Middle frontal gyrus (tissue), 1 donor: ENCODE measurements around the gene SLC44A4.
"Not testable (repeated sequence)": the region's sequence is repeated elsewhere in the genome, so short reads cannot be mapped to it uniquely, and the experiment has no call there.

Experiments
- DNase-seq: peaks from one replicate; pipeline ENCODE4 v3.0.0-alpha.2; 2015; ENCODE audit warnings: low spot score; ENCODE audit errors: extremely low spot score

The SLC44A4 gene

DNA sequence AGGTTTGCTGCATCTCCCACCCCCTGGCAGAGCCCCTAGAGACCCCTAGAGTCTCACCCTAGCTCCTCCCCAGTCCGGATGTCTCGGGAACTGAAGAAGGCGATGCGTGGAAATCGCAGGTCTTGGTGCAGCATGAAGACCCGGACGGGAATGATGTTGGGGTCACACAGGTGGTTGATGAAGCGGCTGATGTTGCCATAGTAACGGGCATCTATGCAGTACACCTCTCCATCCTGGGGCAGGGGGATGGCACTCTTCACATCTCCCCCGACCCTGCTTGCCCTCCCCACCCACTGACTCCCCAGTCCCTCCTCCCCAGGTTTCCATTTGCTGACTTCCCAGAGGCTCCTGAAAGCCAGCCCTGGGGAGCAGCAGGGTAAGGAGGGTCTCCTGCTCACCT lies 1.8 kb upstream of the SLC44A4 start:
- no peak for DNase-seq

DNA sequence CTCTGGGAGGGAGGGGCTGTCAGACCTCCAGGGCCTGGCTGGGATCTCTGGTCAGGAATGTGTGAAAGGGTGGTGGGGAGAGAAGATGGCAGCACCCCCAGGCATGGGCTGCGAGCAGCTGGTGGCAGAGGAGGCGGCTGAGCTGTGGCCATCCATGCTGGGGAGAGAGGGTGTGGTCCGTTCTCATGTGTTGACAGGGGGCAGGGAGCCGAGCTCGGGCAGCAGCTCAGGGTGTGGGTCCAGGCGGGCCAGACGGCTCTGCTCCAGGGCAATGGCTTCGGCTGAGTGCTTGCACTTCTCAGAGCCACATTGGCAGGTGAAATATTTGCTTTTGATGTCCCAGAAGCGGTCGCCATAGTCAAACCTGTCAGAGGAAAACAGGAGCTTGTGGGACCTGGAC lies 1.1 kb upstream of the SLC44A4 start:
- no peak for DNase-seq

DNA sequence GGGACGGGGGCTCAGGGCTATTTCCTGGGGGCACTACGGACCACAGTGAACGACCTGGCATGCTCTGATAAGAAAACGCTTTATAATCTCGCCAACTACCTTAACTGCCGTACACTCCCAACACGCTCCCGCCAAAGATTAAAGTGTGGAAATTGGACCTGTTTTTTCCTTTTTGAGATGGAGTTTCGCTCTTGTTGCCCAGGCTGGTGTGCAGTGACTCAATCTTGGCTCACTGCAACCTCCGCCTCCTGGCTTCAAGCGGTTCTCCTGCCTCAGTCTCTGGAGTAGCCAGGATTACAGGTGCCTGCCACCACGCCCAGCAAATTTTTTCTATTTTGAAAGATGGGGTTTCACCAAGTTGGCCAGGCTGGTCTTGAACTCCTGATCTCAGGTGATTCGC lies 346 bp upstream of the SLC44A4 start:
- DNase-seq: no peak

DNA sequence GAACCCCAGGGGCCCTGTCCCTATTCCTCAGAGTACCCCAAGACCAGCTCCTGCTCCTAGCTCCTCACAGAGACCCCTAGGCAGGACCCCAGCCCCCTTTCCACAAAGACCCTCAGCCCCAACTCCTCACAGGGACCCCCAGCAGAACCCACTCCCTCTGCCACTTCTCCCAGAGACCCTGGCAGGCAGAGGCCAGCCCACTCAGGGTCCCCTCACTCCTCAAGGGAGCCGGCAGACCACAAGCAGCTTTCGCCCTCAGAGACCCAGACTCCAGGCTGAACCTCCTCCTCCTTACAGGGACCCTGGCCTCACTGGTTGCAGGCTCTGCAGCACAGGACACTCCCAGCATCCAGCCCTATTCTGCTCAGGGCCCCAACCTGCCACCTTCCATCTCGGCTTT lies 575 bp downstream of the SLC44A4 start:
- DNase-seq: no peak

DNA sequence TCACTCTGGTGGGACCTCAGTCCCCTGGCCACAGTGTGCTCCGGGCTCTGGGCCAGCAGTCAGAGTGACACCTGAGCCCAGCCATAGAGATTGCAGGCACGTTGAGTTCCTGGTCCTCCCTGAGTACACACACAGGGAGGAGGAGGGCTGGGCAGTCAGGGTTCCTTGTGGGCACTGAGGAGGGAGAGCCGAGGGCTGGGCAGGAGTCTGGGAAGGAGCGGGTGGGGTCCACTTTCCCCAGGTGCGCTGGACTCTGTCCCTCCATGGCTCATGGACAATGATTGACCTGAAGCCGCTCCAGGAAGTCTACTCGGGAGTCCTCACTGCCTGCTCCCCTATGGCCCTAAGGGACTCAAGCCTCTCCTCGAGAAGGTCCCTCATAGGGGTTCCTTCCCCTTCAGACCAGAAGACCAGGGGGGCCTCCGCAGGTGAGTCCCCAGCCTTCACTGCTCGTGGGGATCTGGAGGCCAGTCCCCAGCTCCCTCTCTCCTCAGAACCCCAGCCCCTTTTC lies 1.1 kb downstream of the SLC44A4 start:
- DNase-seq: no peak

DNA sequence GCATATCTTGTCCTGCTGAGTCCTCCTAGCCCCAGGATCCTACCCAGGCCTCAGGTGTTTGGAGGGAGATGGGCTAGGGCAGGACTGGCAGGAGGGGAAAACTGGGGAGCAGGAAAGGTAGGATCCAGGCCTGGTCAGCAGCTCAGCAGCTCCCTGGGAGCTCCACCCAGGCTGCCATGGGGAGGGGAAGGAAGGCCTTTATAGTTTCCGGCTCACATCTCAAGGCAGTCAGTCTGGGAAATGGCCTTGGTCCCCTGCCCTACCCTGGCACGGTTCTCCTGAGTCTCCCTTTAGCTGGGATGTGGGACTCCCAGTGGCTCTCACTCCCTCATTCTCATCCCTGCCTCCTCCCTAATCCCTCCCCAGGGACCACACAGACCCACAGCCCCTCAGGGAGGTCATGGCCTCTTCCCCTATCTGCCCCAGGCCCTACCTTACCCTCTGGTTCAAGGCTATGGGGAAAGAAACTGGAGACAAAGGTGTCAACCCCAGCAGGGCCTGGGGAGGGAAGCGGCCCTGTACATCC lies 1.6 kb downstream of the SLC44A4 start:
- no peak for DNase-seq

DNA sequence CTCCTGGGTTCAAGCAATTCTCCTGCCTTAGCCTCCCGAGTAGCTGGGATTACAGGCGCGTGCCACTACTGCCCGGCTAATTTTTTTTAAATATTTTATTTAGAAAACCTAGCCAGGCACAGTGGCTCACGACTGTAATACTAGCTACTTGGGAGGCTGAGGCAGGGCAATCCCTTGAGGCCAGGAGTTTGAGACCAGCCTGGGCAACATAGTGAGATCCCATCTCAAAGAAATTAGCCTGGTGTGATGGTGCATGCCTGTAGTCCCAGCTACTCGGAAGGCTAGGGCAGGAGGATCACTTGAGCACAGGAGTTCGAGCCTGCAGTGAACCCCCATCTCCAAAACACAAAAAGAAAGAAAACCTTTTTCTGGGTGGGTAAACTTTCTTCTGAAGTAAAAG lies 2.4 kb downstream of the SLC44A4 start:
- DNase-seq: no peak

DNA sequence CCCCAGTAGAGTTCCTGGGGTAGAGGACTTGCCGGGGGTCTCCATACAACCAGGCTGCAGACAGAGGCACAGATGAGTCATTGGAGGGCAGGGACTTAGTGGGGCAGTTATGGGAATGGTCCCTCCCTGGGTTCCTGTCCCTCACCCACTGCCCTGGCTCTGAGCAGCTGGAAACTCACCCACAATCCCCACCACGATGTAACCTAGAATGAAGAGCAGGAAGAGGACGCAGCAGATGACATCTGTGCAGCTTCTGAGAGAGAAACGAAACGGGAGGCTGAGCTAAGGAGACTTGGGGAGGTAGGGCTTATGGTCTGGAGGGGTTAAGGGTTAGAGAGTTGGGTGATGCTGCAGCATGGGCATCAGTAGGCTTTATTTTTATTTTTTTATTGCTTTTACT lies 2.9 kb downstream of the SLC44A4 start:
- DNase-seq: no peak

DNA sequence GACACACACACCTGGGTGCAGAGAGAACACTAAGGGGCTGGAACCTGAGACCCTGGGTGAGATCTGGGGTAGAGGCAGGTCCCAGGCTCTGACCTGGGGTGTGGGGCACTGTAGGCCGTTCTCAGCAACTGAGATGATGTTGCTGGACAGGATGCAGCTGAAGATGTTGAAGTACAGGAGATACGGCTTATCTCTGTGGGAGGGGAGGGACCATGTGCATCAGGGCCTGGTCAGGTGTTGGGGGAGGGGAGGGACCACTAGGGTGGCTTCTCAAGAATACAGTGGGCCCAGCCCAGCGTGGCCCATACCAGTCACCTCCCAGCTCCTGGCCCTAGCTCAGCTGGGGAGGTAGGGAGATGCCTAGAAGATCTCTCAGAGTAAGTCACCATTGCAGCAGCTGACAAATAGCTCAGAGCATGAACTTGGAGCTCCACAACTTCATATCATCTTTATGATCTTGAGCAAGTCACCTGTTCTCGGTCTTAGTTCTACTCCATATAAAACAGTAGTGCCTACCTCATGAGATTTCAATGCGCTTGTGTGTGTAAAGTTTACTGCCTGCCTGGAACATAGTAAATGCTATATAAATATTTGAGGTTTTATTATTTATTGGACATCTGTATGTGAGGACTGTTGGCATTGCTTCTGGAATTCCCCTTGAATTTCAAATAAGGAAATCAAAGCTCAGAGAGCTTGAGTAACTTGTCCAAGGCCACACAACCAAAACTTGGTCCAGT lies 3.8 kb downstream of the SLC44A4 start:
- DNase-seq: no peak

DNA sequence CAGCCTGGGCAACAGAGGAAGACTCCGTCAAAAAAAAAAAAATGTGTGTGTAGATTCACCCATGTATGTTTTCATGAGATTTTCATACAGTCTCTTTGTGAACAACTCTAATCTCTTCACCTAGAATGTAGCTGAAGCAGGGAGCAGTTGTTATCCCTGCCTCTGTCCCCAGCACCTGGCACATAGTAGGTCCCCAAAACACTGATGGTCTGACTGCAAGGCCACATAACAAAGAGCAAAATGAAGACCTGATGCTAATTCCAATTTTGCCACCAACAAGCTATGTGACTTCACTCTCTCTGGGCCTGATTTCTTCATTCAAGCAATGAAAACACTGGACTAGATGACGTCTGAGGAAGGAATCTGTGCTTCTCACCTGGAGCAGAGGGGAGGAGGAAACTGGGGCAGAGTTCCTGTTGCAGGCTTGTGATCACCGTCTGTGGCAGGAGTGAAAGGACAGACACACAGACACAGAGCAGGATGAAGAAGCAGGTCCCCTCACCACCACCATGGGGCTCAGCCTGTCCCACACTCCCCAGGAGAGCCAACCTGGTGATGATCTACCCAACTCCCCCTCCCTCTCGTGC lies 4.6 kb downstream of the SLC44A4 start:
- DNase-seq: no peak

DNA sequence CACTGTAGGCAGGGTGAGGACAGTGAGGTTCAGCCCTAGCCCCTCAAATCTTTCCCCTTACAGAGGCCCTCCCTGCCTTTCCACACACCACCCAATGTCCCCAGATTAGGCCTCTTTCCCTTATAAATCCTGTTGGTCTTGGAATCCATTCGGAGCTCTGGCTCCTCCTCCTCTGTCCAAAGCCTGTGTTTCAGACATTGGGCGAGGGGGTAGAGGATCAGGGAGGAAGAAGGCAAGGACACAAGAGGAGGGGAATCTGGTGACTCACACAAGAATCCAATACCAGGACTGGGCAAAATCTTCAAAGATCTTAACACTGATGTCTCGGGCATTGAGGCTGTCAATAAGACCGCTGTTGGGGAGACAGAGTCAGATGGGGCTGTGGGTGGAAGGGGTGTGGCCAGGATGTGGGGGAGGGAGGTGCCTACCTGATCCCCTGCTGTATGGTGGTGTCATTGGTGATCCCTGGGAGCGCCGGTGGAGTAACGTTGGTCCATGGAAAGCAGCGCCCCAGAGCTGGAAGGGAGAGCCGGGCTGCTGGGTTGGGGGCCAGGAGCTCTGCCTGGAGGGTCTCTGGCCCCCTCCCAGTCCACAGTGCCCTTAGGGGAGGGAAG lies 7.6 kb downstream of the SLC44A4 start:
- DNase-seq: no peak

DNA sequence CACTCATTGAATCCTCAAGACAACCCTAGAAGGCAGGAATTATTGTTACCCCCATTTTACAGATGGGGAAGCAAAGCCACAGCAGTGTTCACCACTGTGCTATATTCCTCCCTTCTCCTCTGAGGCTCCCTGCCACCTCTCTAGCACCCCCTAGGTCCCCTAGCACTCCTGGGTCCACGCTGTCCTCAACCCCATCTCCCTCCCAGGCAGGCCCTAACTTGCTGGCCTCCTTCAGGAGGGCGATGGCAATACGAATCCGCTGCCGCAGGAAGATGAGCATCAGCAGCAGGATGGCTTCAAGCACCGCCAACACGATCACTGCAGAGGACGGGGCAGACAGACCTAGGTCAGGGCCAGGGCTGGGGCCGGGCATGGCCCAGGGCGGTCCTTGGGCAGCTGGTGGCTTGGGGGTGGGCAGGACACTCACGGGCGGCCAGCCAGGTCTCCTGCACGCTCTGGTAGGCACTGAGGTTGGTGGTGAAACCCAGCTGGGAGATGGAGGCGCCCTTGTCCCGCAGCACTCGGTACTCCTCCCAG lies 8.3 kb downstream of the SLC44A4 start:
- no peak for DNase-seq

DNA sequence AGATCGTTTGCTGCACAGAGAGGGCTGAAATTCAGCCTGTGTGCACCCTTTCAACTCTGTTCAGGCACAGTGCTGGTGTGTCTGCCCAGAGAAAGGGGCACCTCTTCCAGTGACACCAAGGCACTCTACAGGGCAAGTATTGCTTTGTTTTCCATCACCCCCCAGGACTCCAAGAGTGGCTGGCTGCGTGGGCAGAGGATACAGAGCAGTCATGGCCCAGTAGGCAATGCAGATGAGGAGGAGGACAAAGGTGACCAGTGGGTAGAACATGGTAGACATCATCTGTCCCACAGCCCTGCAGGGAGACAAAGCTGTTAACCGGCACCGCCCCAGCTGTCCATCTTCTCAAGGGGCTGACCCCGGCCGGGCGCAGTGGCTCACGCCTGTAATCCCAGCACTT lies 9.5 kb downstream of the SLC44A4 start:
- DNase-seq: no peak

DNA sequence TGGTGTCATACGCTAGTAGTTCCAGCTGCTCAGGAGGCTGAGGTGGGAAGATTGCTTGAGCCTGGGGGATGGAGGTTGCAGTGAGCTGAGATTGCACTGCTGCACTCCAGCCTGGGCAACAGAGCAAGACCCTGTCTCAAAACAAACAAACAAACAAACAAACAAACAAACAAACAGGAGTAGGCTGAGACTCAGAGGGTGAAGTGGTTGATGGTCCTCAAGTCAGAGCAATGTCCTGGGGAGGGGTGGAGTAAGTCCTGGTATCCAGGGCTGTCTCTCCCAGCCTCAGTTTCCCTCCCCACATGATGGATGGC lies 10.2 kb downstream of the SLC44A4 start:
- not testable (repeated sequence) for DNase-seq

DNA sequence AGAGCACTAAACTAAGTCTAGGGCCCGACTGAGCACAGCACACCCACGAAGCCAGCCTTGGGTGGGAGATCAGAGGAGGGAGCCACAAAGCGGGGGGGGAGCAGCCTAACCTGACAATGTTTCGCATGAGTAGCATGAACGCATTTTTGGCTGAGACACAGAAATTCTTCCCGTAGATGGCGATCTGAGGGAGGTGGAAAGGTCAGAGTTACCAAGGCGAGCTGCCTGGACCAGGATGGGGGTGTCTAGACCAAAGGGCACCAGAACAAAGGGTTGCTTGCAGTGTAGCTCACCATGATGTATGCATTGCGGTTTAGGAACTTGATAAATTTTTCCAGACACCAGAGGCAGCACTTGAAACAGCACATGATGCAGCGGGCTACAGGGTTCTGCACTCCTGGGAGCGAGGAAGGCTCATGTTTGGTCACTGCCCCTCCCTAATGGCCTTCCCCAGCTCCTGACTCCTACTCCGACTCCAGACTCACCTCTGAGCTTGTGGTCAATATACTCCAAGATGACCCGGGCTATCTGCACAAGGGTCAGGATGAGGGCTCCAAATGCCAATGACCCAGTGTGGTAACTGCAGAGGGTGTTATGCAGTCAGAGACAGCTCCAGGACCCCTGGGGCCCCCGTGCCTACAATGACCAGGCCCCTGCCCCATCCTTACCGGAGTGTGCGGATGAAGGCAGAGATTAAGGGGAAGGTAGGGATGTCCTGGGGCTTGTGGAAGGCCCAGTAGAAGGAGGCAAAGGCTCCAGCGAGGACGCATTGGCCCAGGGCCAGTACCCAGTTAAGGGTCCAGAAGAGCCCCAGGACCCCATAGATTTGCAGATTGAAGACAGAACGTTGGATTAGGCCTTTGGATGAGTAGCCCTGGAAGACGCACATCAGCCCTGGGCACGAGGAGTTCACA lies 13.3 kb downstream of the SLC44A4 start:
- DNase-seq: no peak

DNA sequence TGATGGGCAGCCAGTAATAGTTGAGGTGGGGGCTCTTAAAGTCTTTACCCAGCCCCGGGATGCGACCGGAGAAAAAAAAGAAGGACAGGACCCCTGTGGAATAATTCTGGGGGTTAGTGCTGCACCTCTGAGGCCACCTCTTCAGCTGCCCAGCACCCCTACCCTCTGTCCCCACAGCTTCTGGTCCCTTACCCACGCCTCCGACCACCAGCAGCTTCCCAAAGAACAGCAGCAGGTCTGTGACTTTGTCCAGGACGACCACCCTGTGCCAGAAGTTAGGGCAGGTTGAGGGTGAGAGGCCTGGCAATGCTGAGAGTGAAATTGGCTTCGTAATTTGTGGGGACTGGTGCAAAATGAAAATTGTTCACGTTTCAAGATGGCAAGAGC lies 14.0 kb downstream of the SLC44A4 start:
- no peak for DNase-seq

DNA sequence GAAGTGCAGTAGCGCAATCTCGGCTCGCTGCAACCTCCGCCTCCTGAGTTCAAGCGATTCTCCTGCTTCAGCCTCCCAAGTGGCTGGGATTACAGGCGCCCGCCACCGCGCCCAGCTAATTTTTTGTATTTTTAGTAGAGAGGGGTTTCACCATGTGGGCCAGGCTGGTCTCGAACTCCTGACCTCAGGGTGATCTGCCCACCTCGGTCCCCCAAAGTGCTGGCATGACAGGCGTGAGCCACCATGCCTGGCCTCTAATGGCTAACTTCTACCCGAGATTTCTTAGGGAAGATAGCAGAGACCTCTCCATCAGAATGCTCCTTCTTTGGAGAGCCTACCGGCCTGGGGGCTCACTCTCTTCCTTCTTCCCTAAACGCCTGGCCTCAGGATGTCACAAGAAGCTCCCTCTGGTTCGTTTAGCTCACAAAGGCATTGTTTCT lies 14.7 kb downstream of the SLC44A4 start:
- DNase-seq: not testable (repeated sequence)

DNA sequence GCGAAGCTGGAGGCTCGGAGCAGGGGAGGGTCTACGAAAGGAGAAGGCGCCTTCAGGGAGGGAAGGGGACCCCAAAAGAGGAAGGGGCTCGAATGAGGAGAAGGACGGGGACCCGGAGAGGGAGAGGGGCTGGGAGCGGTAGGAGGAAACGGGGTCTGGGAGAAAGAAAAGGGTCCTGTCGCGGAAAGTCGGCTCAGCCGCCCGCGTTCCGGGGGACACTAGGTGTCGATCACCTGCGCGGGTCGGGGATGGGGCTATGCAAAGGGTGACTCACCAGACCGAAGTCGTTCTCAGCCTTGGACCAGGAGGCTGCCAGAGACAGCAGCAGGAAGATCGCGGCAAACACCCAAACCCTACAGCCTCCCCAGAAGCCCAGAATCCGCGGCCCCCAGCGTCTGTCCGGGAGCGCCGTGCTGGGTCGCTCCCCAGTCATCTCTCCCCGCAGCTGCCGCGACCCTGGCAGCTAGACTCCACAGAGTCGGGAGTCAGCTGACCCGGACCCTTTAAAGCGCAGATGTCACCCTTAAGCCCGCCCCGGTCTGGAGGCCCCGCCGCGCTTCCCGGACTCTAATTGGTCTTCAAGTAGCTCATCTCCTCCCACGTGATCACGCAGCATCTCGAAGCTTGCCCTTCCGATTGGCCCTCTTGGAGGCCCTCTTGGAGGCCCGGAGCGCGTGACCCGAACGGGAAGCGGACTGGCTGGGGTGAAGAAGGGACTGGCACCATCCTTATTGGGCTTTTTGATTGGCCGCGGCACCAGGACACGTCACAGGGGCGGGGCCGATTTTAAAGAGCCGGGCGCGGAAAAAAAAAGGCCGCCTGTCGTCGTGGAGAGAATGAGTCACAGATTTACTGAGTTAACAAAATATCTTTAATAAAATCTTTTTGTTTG lies 16.2 kb downstream of the SLC44A4 start, which contains the start of gene NEU1:
Gene NEU1 (minus strand): TSS at position 478 of the 892 bp plus-strand sequence. CDS start 45 bp downstream, at position 433.
- DNase-seq: peak; percentile 100

DNA sequence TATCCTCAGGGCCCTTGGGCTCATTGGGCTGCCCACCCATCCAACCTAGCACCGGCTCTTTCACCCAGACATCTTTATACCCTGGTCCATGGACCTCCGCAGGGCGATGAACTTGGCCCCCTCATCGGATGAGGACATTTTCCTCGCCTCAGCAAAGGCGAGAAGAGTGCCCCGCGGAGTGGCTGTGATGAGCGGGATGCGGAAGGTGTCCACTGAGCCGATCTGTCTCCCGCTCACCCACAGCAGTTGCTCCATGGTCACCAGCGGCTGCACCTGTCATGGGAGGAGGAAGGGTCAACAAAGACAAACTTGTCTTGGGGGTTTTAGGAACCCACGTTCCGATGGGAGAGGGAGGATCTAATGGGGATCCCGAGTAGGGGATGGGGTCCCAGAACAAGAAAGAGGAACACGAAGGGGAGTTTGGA lies 16.9 kb downstream of the SLC44A4 start:
- no peak for DNase-seq

DNA sequence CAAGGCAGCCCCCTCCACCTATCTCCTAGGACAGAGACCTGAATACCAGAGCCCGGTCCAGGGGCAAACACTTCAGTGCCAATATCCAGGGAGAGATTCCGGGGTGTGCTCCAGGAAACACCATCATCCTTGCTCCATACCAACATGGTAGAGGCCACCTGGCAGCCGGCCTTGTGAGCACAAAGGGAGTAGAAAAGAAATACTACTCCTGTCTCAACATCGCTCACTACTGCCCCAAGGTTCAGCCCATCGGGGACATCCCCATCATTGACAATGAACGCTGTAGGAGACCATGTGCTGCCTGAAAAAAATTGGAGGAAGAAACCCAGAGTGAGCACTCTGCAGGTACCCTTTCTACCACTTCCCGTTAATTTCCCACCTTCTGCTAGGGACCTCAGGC lies 17.6 kb downstream of the SLC44A4 start:
- DNase-seq: no peak
